K562 (cell line): ENCODE measurements around the gene SETD4. TPM values are rescaled to one million over a fixed set of nuclear protein-coding genes. Genes with fewer than 3 reads are reported as not detected.

ENCODE experiments used
- ATAC-seq: fragments of 200-7000 bp; cut with Tn5 transposase; 3 replicates; pipeline ENCODE4 v1.9.1; 2020; ENCODE audit warnings: moderate library complexity
- BruUV-seq: library from RNA; stranded (reverse); fragments of 400-500 nt; replicated peaks from 2 replicates; lab custom pipeline; 2021; lab: Mats Ljungman, UMichigan
- CTCF ChIA-PET: fragments of 300-600 bp; formaldehyde crosslinking; extraction: SDS; loops from one replicate; lab custom pipeline; 2021; ENCODE audit warnings: low intra/inter-chr PET ratio; lab: Yijun Ruan, JAX
- POLR2A ChIA-PET: fragments of 300-600, 350-650 bp; sonication (Branson Sonifier 250); formaldehyde crosslinking; extraction: SDS; loops from one replicate; lab custom pipeline; 2021; ENCODE audit warnings: antibody characterized with exemption, inconsistent platforms; lab: Yijun Ruan, JAX
- DNase-seq, 4 experiments: peaks; one replicate each; pipeline versions ENCODE4 v3.0.0 to v3.0.0-alpha.2; 2011 to 2018; ENCODE audit warnings: low spot score in 3 of 4, mixed read lengths in 3 of 4; ENCODE audit errors: extremely low read depth in 1 of 4
- FAIRE-seq: peaks from 2 replicates; lab custom pipeline; 2011; peaks lifted over from hg19 to GRCh38; lab: Jason Lieb, UNC
- H2AFZ ChIP-seq: 2 replicates; pipeline ENCODE4 v1.6.0; 2011; ENCODE audit warnings: low read depth, low read length, control low read depth, inconsistent platforms
- H3K27ac ChIP-seq: fragments of 200-600 bp; 3 replicates; pipeline ENCODE4 v1.8.0; 2011; ENCODE audit warnings: low read depth, mild to moderate bottlenecking, control low read depth, inconsistent platforms, low read length, moderate library complexity, mixed read lengths; ENCODE audit errors: extremely low read depth
- H3K27me3 ChIP-seq, 2 experiments: fragments of 300-600 bp in 1 of 2; 2 replicates in 1 of 2; 3 replicates in 1 of 2; pipeline versions ENCODE4 v1.6.0 to v1.8.0; 2011; ENCODE audit warnings: inconsistent platforms in 2 of 2, low read length in 2 of 2, mild to moderate bottlenecking in 1 of 2, mixed read lengths in 1 of 2, moderate library complexity in 1 of 2; ENCODE audit not compliant: control insufficient read depth in 2 of 2, insufficient read depth in 2 of 2
- H3K36me3 ChIP-seq: fragments of 300-600 bp; 3 replicates; pipeline ENCODE4 v1.8.0; 2011; ENCODE audit warnings: mild to moderate bottlenecking, low read length, inconsistent platforms; ENCODE audit not compliant: control insufficient read depth, insufficient read depth
- H3K4me1 ChIP-seq, 2 experiments: fragments of 200-600 bp in 1 of 2; replicated peaks in 1 of 2; 2 replicates in 1 of 2; 3 replicates in 1 of 2; pipeline versions ENCODE4 v1.5.1 to v1.8.0; 2011; ENCODE audit warnings: inconsistent platforms in 2 of 2, low read length in 2 of 2, mild to moderate bottlenecking in 1 of 2, mixed read lengths in 1 of 2, moderate library complexity in 1 of 2; ENCODE audit not compliant: control insufficient read depth in 2 of 2, insufficient read depth in 2 of 2
- H3K4me2 ChIP-seq: 2 replicates; pipeline ENCODE4 v1.6.1; 2011; ENCODE audit warnings: low read length, control low read depth, inconsistent platforms, mixed read lengths; ENCODE audit not compliant: insufficient read depth
- H3K4me3 ChIP-seq: fragments of 200-600 bp; sonication (generic), shearing (Covaris generic); 2 replicates; pipeline ENCODE4 v1.5.1; 2016; ENCODE audit warnings: control low read depth, inconsistent platforms
- H3K79me2 ChIP-seq: fragments of 200-600 bp; 3 replicates; pipeline ENCODE4 v1.8.0; 2011; ENCODE audit warnings: low read length, inconsistent platforms; ENCODE audit not compliant: control insufficient read depth, insufficient read depth
- H3K9ac ChIP-seq, 2 experiments: 2 replicates each; pipeline versions ENCODE4 v1.6.0 to v1.6.1; 2011; ENCODE audit warnings: low read depth in 2 of 2, low read length in 2 of 2, control low read depth in 1 of 2, inconsistent platforms in 1 of 2, mild to moderate bottlenecking in 1 of 2, mixed read lengths in 1 of 2; ENCODE audit not compliant: insufficient read depth in 1 of 2
- H3K9me1 ChIP-seq: one replicate; pipeline ENCODE4 v1.6.0; 2011; ENCODE audit warnings: inconsistent platforms, mild to moderate bottlenecking, low read length, moderate library complexity; ENCODE audit not compliant: control insufficient read depth, insufficient read depth
- H3K9me3 ChIP-seq: replicated peaks from 2 replicates; pipeline ENCODE4 v1.5.1; 2011; ENCODE audit warnings: low read depth, low read length, inconsistent platforms; ENCODE audit not compliant: control insufficient read depth, insufficient read depth
- H4K20me1 ChIP-seq: replicated peaks from 2 replicates; pipeline ENCODE4 v1.6.1; 2011; ENCODE audit warnings: low read length, inconsistent platforms, mixed read lengths; ENCODE audit not compliant: control insufficient read depth, insufficient read depth
- ATF1 ChIP-seq, 2 experiments: fragments of 450-650 bp in 1 of 2; IDR thresholded peaks; 2 replicates each; pipeline ENCODE4 v1.6.1; 2016; ENCODE audit warnings: missing compliant biosample characterization in 1 of 2, missing genetic modification characterization in 1 of 2
- BHLHE40 ChIP-seq: IDR thresholded peaks from 2 replicates; pipeline ENCODE4 v1.6.1; 2011; ENCODE audit warnings: low read length, improper control_type of control experiment
- CREB5 ChIP-seq: fragments of 250-450 bp; sonication (Bioruptor Pico); IDR thresholded peaks from 2 replicates; pipeline ENCODE4 v1.5.0; 2020; ENCODE audit warnings: mild to moderate bottlenecking
- GTF2F1 ChIP-seq: IDR thresholded peaks from 2 replicates; pipeline ENCODE4 v1.6.1; 2011; ENCODE audit warnings: low read depth, low read length, improper control_type of control experiment
- HNRNPL ChIP-seq: fragments of 200-400 bp; formaldehyde crosslinking; IDR thresholded peaks from 2 replicates; pipeline ENCODE4 v1.6.1; 2017; ENCODE audit warnings: low read depth, mild to moderate bottlenecking, low read length
- HNRNPUL1 ChIP-seq: fragments of 200-400 bp; formaldehyde crosslinking; IDR thresholded peaks from 2 replicates; pipeline ENCODE4 v1.6.1; 2017; ENCODE audit warnings: low read length
- PHF8 ChIP-seq: fragments of 200-600 bp; sonication (generic); IDR thresholded peaks from 2 replicates; pipeline ENCODE4 v1.6.1; 2012; ENCODE audit warnings: mixed run types, mild to moderate bottlenecking, inconsistent platforms, low read length, moderate library complexity, borderline replicate concordance
- POLR2AphosphoS2 ChIP-seq: IDR thresholded peaks from 2 replicates; pipeline ENCODE4 v1.6.1; 2012; ENCODE audit warnings: low read length, improper control_type of control experiment
- PTRF ChIP-seq: fragments of 450-650 bp; IDR thresholded peaks from 2 replicates; pipeline ENCODE4 v1.6.1; 2016; ENCODE audit warnings: mild to moderate bottlenecking, missing genetic modification characterization, missing compliant biosample characterization
- ZFP36 ChIP-seq: fragments of 150-350 bp; IDR thresholded peaks from 2 replicates; pipeline ENCODE4 v1.6.1; 2018; ENCODE audit warnings: low read length, low read depth; ENCODE audit not compliant: partially characterized antibody
- ZKSCAN1 ChIP-seq: fragments of 150-350 bp; IDR thresholded peaks from 2 replicates; pipeline ENCODE4 v1.6.1; 2016; ENCODE audit warnings: low read depth, low read length
- WGBS: fragments of 100-300 bp; shearing (Covaris generic); methylation state at CpG from one replicate; pipeline ENCODE4 v1.1.6; 2016; ENCODE audit warnings: low coverage, mixed read lengths; ENCODE audit not compliant: insufficient coverage; ENCODE audit errors: missing lambda C conversion rate; 5-methylcytosine and 5-hydroxymethylcytosine counted together
- in situ Hi-C: fragments of 300-500 bp; cut with MboI; formaldehyde crosslinking; loops from 4 replicates; pipeline ENCODE4 v1.15.0; 2018; ENCODE audit warnings: inconsistent platforms, mixed read lengths
- intact Hi-C: fragments of 100-400 bp; cut with micrococcal nuclease; formaldehyde crosslinking; loops from 2 replicates; pipeline ENCODE4 v1.14.2; 2022
- polyA plus RNA-seq, 8 experiments: library from polyadenylated mRNA; depleted of rRNA in 4 of 8; stranded (reverse) in 5 of 8; unstranded in 3 of 8; fragments of >200 nt; fragmentation: Nextera tagmentation in 2 of 8; fragmentation: Illumina TruSeq in 1 of 8; extraction: Ambion mirVana in 2 of 8; extraction: Trizol in 1 of 8; gene quantifications; 2 replicates each; pipeline versions ENCODE4 v1.2.1 to v1.2.3, GENCODE V29; 2011 to 2014; ENCODE audit warnings: inconsistent platforms in 1 of 8, missing spikeins in 1 of 8
- total RNA-seq, 7 experiments: library from RNA; depleted of rRNA in 6 of 7; stranded (reverse); fragments of >200 nt in 6 of 7; fragmentation: Illumina TruSeq in 2 of 7; extraction: Trizol in 2 of 7; gene quantifications; 2 replicates each; pipeline versions ENCODE4 v1.2.1 to v1.2.3, GENCODE V29; 2011 to 2021; ENCODE audit warnings: low replicate concordance in 1 of 7

SETD4 gene
- total and polyA plus RNA-seq, 9 of the 15 experiments (the other 6 are each of a cell fraction or from before 2014, with no cell fraction given) = 16.1 to 51.3 (median 25.7) TPM

DNA sequence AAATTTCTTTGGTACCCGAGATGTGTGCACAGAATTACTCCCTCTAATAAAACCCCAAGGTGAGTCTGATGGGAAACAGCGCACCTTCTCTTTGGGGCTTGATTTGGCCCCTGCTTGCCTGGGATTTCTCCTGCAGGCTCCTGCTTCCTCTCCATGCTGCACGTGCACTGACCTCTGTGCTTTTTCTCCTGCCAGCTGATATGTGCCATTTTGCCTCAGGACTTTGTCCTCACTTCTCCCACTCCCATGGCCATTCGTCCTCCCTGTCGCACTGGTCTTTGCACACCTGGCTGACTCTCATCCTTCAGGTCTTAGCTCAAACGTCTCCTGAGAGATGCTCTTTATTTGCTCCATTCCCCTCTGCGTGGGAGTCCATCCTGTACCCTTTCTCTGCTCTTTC lies 10.7 kb upstream of the SETD4 start:
- Histone ChIP-seq H2AFZ (no peak overlapping the region), H3K9me3 (peaks cover 11% of the 10 kb centered on the region), H3K4me3 (no peak overlapping the region), H3K9ac (no peak overlapping the region), H3K9me1 (no peaks in the 10 kb centered on the region), H3K4me1 (peaks cover 0 to 9% of the 10 kb centered on the region in 2 experiments; a peak in 1 of 5 replicates), H3K79me2 (no peaks in the 10 kb centered on the region), H4K20me1 (no peaks in the 10 kb centered on the region), H3K27me3 (no peaks in the 10 kb centered on the region), H3K4me2 (no peak overlapping the region), H3K27ac (no peak overlapping the region), H3K36me3 (0 out of 3 replicates have a peak, but pooled peaks cover 2% of the 10 kb centered on the region)
- no peak for ATAC-seq
- ChIA-PET POLR2A (interaction anchor here (1.6 kb wide), 1 partner anchor 17 kb away, joined by 4 read pairs; no protein-coding TSS in a partner anchor), CTCF (no interaction called here)
- WGBS = 33% methylated on average over 7 of the region's 7 CpGs
- FAIRE-seq = no peak
- in situ Hi-C loops = no loop called here
- no peak for DNase-seq
- intact Hi-C loops = no loop called here
- TF ChIP-seq ATF1 (CRISPR knock-in tag; IDR thresholded peaks at IDR 0.05) (no peak), ATF1 (tag; IDR thresholded peaks at IDR 0.05) (no peak), PTRF (tag) (no peak), ZKSCAN1 (no peak), HNRNPUL1 (no peak), CREB5 (CRISPR knock-in tag) (no peak), BHLHE40 (no peak), GTF2F1 (no peak), HNRNPL (no peak), POLR2AphosphoS2 (no peak), ZFP36 (no peak), PHF8 (no peak)
- no TSS peak for BruUV-seq
